Mammary epithelial cell (primary cell): ENCODE data around the gene FCRLB.

ENCODE experiments used
- CTCF ChIP-seq, 2 donors: IDR thresholded peaks in 1 of 2; conservative IDR thresholded peaks in 1 of 2; 2 replicates each; pipeline ENCODE4 v1.5.1; 2011 to 2012; ENCODE audit warnings: inconsistent platforms in 2 of 2, low read length in 2 of 2, mild to moderate bottlenecking in 2 of 2, control low read depth in 1 of 2, low read depth in 1 of 2; ENCODE audit not compliant: insufficient read depth in 1 of 2; ENCODE audit errors: extremely low read depth in 1 of 2
- EZH2 ChIP-seq: IDR thresholded peaks from 2 replicates; pipeline ENCODE4 v1.6.1; 2012; ENCODE audit warnings: low read length, inconsistent platforms, borderline replicate concordance

GRCh38 chr1:161710560-161710959 lies 10.8 kb upstream of the FCRLB start:
- TF ChIP-seq CTCF (conservative IDR thresholded peaks at IDR 0.05 in 1 of 2, IDR thresholded peaks at IDR 0.05 in 1 of 2; ENCODE audit: extremely low read depth in 1 of 2, insufficient read depth in 1 of 2, low read depth in 1 of 2, low read length in 2 of 2) (no peak), EZH2 (no peak)
